Measurements from ENCODE around the gene ECE1. TPM values are rescaled to one million over a fixed set of nuclear protein-coding genes. Genes with fewer than 3 reads are reported as not detected.

Gene ECE1
- polyA plus RNA-seq, 3 donors, result 10.6 to 42.4 (median 23.3) TPM

- H3K4me2 ChIP-seq (replicated peaks; ENCODE audit: extremely low read depth, low read length, poor library complexity, severe bottlenecking), result no peak overlapping the region
- no peak overlapping the region for H3K9ac ChIP-seq (ENCODE audit: insufficient read depth, low read length, poor library complexity, severe bottlenecking)
- H3K27ac ChIP-seq (ENCODE audit: low read depth in 1 of 2, low read length in 2 of 2), result no peak overlapping the region
- H3K79me2 ChIP-seq (ENCODE audit: insufficient read depth, low read length), result no peaks in the 10 kb centered on the region
- H4K20me1 ChIP-seq (ENCODE audit: insufficient read depth, low read length), result no peaks in the 10 kb centered on the region
- no peaks in the 10 kb centered on the region for H3K4me1 ChIP-seq (ENCODE audit: control insufficient read depth in 1 of 2, insufficient read depth in 2 of 2, low read length in 2 of 2)
- Mint-ChIP-seq H3K36me3 (peaks cover 2 to 4% of the 10 kb centered on the region in 2 donors), H3K27me3 (ENCODE audit: low read depth in 3 of 3) (peaks cover 21 to 49% (median 31%) of the 10 kb centered on the region in 3 donors), H3K27ac (no peak overlapping the region), H3K9me3 (peaks cover 0 to 13% (median 6%) of the 10 kb centered on the region in 7 donors), H3K4me3 (no peak overlapping the region), H3K4me1 (peaks cover 13% of the 10 kb centered on the region)
- H2AFZ ChIP-seq (ENCODE audit: insufficient read depth, low read depth, low read length, poor library complexity, severe bottlenecking), result no peak overlapping the region
- H3K4me3 ChIP-seq (replicated peaks in 1 of 3; ENCODE audit: low read depth in 2 of 3, low read length in 3 of 3), result no peak overlapping the region
- peaks cover 0 to 5% of the 10 kb centered on the region in 2 donors for H3K9me3 ChIP-seq (replicated peaks in 1 of 2; ENCODE audit: control insufficient read depth in 1 of 2, insufficient read depth in 1 of 2, low read length in 2 of 2)
- intact Hi-C loops (cut with micrococcal nuclease), result loop anchor here in 1 of 2 donors (5.0 kb wide), 1 partner anchor 36 kb away; no protein-coding TSS in a partner anchor
- no peak for DNase-seq
- peaks cover 0 to 10% of the 10 kb centered on the region in 2 donors for H3K27me3 ChIP-seq (ENCODE audit: control insufficient read depth in 2 of 2, insufficient read depth in 2 of 2, low read length in 2 of 2)
- H3K36me3 ChIP-seq (replicated peaks in 1 of 2; ENCODE audit: control insufficient read depth in 1 of 2, insufficient read depth in 2 of 2, low read length in 2 of 2), result no peaks in the 10 kb centered on the region
- 100% methylated on average over 1 of the region's 1 CpG for WGBS (ENCODE audit: insufficient coverage)
- no peak for TF ChIP-seq CTCF (IDR thresholded peaks at IDR 0.05)
Observed at GRCh38 chr1:21305900-21306189, 15.6 kb upstream of the ECE1 start.

DNA sequence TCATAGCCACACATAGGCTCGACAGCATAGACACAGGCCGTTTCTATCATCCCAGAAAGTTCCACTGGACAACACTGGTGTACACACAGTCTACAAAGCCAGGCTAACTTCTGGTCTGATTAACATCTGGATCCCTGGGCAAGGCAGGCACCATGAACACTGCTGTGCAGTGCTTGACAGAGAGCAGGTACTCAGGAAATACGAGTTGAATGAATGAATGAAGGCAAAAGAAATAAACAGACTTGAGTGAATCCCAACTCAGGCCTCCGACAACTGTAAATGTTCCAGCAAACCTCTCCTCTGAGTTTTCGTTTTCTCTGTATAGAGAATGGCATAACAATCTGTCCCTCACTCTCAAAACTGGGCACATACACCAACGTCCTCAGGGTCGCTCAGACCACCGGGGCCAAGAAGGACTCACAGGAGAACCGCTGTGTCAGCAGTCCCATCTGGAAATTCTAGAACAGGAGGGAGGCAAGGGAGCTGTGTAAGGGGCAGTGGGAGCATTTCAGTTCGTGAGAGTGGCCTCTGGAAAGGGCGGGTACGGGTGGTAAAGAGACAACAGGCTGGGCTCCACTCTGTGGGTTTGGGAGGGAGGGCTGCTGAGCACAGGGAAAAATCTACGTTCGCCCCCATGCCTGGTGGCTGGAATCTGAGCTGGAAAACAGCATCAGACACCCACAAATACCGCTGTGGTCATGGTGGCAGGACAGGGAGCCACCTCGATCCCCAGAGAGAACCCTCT, 15.1 kb upstream of the ECE1 start:
- Mint-ChIP-seq H3K27ac (peak overlapping the region in 2 of 7 donors; percentile 28 to 79), H3K9me3 (peaks cover 0 to 12% (median 4%) of the 10 kb centered on the region in 7 donors), H3K36me3 (peaks cover 2 to 4% of the 10 kb centered on the region in 2 donors), H3K27me3 (ENCODE audit: low read depth in 3 of 3) (peaks cover 23 to 49% (median 34%) of the 10 kb centered on the region in 3 donors), H3K4me3 (no peak overlapping the region), H3K4me1 (peaks cover 15% of the 10 kb centered on the region)
- no peak overlapping the region for H3K4me3 ChIP-seq (replicated peaks in 1 of 3; ENCODE audit: low read depth in 2 of 3, low read length in 3 of 3)
- peaks cover 0 to 12% of the 10 kb centered on the region in 2 donors for H3K27me3 ChIP-seq (ENCODE audit: control insufficient read depth in 2 of 2, insufficient read depth in 2 of 2, low read length in 2 of 2)
- H3K4me2 ChIP-seq (replicated peaks; ENCODE audit: extremely low read depth, low read length, poor library complexity, severe bottlenecking), result no peak overlapping the region
- TF ChIP-seq CTCF (IDR thresholded peaks at IDR 0.05), result no peak
- H2AFZ ChIP-seq (ENCODE audit: insufficient read depth, low read depth, low read length, poor library complexity, severe bottlenecking), result no peak overlapping the region
- H4K20me1 ChIP-seq (ENCODE audit: insufficient read depth, low read length), result no peaks in the 10 kb centered on the region
- peaks cover 0 to under 1% of the 10 kb centered on the region in 2 donors for H3K4me1 ChIP-seq (ENCODE audit: control insufficient read depth in 1 of 2, insufficient read depth in 2 of 2, low read length in 2 of 2)
- 86% methylated on average over 11 of the region's 16 CpGs for WGBS (ENCODE audit: insufficient coverage)
- H3K9me3 ChIP-seq (replicated peaks in 1 of 2; ENCODE audit: control insufficient read depth in 1 of 2, insufficient read depth in 1 of 2, low read length in 2 of 2), result peaks cover 0 to 4% of the 10 kb centered on the region in 2 donors
- no peak overlapping the region for H3K27ac ChIP-seq (ENCODE audit: low read depth in 1 of 2, low read length in 2 of 2)
- H3K79me2 ChIP-seq (ENCODE audit: insufficient read depth, low read length), result no peaks in the 10 kb centered on the region
- H3K9ac ChIP-seq (ENCODE audit: insufficient read depth, low read length, poor library complexity, severe bottlenecking), result no peak overlapping the region
- intact Hi-C loops (cut with micrococcal nuclease), result loop anchor here in 1 of 2 donors (5.0 kb wide), 1 partner anchor 37 kb away; no protein-coding TSS in a partner anchor
- H3K36me3 ChIP-seq (replicated peaks in 1 of 2; ENCODE audit: control insufficient read depth in 1 of 2, insufficient read depth in 2 of 2, low read length in 2 of 2), result no peaks in the 10 kb centered on the region
- no peak for DNase-seq
